NCI-H510A (cell line): ENCODE data around the gene PRR33.

Experiments
- DNase-seq: peaks from one replicate; lab custom pipeline; 2025; lab: John Stamatoyannopoulos, UW

PRR33 gene

GRCh38 chr11:1916132-1916985 lies 24.7 kb upstream of the PRR33 start:
- DNase-seq = no peak

- no peak for DNase-seq
Observed at GRCh38 chr11:1915795-1916131, 24.1 kb upstream of the PRR33 start.

- DNase-seq = no peak
Observed at GRCh38 chr11:1913271-1914060, 21.8 kb upstream of the PRR33 start.

DNA sequence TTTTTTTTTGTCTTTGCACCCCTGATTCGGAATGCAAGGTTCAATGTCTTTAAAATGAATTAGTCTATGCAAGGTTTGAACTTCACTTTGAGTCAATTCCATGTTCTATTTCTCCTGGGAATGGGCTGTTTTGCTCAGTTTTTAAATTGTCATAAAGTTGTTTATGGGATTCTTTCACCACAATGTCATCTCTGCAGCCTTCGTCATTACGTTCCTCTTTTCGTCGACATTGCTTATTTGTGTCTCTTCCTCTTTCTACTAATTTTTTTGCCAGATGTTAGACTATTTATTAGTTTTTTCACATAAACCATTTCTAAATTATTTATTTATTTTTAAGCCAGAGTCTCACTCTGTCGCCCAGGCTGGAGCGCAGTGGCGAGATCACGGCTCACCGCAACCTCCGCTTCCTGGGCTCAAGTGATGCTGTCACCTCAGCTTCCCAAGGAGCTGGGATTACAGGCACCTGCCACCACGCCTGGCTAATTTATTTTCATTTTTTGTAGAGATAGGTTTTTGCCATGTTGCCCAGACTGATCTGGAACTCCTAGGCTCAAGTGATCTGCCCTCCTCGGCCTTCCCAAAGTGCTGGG lies 20.7 kb upstream of the PRR33 start:
- no peak for DNase-seq

DNA sequence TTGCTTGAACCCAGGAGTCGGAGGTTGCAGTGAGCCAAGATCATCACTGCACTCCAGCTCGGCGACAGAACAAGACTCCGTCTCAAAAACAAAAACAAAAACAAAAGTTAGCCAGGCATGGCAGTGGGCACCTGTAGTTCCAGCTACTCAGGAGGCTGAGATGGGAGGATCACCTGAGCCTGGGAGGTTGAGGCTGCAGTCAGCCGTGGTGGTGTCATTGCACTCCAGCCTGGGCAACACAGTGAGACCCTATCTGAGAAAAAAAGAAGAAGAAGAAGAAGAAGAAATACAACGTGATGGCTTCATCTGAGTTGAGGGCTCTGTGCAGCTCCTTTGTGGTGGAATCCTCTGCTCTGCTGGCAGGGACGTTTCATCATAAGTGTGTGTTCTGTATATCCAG lies 17.8 kb upstream of the PRR33 start:
- no peak for DNase-seq

DNA sequence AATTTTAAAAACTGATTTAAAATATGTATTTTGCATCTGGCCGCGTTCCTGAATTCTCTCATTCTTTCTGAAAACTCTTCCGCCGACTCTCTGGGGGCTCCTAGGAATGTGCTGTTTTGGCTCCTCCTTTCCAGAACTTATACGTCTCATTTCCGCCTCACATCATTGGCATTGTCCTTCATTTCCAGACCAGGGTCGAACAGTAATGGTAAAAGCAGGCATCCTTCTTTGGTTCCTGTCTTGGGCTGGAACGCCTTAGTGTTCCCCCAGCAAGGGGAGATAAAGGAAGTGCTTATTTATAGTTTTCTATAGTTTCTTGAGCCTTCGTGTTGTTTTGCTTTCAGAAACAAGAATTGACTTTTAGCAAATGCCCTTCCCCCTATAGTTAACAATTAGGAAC lies 16.9 kb upstream of the PRR33 start:
- no peak for DNase-seq

GRCh38 chr11:1906611-1907423 lies 15.1 kb upstream of the PRR33 start:
- no peak for DNase-seq

- DNase-seq = no peak
Observed at GRCh38 chr11:1906181-1906580, 14.5 kb upstream of the PRR33 start.

DNA sequence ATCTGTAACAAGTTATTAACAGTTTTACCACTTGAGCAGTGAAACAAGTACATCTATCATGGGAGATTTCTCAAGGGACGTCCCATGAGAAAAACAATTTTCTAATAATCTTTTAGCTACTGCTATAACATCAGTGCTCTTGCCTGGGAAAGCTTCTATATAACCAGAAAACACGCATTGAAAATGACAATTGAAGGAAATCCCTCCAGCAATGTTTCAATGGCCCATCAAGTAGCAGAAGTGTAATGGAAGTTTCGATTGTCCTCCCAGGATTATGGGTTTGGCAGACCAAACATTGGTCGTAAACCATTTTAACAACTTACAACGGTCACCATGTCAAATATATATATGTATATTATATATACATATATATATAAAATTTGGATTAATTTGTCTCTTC lies 8.0 kb upstream of the PRR33 start:
- no peak for DNase-seq

DNA sequence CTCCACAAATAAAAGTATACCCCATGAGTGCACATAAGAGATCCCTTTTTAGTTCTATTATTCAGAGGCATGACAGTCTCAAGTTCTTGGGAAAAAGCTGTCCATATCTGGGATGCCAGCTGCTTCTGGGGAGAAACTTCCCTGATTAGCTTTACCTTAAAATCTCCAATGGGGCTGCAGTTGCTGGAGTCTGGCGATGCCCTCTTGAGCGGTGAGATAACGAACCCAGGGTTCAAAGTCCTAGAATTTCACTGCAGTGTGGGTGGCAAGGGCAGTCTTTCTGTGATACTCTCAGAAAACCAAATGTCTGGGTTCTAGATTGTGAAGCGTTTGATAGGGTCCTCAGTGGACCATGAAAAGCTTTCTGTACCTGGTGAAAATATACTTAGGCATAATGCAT lies 7.4 kb upstream of the PRR33 start:
- no peak for DNase-seq

DNA sequence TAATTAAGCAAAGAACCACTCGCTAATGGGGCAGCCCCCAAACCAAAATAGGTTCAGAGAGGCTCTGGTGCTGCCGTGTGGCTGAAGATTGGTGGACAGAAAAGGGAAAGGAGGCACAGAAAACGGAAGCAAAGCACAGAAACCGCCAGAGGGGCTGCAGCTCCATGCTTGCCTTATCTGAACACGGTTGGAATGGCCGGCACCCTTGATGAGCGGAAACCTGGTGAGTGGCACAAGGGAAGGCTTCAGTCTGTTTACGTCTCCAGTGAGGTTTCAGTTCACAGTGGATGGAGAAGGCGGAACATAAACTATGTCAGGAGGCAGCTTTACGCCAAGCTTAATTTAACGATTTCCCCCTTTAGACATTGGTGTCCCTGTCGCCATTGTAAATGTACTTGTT lies 5.2 kb upstream of the PRR33 start:
- DNase-seq = no peak

- DNase-seq = no peak
Observed at GRCh38 chr11:1896468-1896867, 4.8 kb upstream of the PRR33 start.

DNA sequence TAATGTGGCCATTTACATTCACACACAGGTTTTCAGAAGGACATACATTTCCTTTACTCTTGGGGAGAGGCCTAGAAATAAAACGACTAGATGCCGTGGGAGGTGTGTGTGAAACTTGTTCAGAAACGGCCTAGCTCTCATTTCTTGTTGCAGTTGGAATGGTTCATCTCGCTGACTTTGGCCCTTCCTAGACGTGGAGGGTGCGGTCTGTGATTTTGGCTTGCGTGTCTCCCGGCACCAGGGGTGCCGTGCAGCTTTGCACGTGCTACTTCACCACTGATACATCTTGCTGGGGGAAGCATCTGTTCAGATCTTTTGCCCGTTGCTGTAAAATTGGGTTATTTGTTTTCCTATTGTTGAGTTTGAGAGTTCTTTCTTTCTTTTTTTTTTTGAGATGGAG lies 3.1 kb upstream of the PRR33 start:
- no peak for DNase-seq

DNA sequence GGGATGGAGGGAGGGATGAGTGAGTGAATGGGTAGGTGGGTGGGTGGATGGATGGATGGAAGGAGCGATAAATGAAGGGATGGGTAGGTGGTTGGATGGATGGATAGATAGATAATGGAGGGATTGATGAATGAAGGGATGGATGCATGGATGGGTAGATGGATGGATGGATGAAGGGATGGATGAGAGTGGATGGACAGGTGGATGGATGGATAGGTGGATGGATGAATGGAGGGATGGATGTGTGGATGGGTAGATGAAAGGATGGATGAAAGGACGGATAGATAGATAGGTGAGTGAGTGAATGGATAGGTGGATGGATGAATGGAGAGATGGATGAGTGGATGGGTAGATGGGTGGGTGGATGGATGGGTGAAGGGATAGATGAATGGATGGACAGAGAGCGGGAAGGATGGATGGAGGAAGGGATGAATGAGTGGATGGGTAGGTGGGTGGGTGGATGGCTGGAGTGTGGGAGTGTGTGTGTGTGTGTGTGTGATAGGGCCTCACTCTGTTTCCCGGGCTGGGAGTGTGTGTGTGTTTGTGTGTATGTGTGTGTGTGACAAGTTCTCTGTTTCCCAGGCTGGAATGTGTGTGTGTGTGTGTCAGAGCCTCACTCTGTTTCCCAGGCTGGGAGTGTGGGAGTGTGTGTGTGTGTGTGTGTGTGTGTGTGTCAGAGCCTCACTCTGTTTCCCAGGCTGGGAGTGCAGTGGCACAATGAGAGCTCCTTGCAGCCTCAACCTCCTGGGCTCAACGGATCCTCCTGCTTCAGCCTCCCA lies 2.1 kb upstream of the PRR33 start:
- no peak for DNase-seq

- no peak for DNase-seq
Observed at GRCh38 chr11:1892558-1892957, 863 bp upstream of the PRR33 start.

GRCh38 chr11:1892116-1892515 lies 421 bp upstream of the PRR33 start:
- no peak for DNase-seq

DNA sequence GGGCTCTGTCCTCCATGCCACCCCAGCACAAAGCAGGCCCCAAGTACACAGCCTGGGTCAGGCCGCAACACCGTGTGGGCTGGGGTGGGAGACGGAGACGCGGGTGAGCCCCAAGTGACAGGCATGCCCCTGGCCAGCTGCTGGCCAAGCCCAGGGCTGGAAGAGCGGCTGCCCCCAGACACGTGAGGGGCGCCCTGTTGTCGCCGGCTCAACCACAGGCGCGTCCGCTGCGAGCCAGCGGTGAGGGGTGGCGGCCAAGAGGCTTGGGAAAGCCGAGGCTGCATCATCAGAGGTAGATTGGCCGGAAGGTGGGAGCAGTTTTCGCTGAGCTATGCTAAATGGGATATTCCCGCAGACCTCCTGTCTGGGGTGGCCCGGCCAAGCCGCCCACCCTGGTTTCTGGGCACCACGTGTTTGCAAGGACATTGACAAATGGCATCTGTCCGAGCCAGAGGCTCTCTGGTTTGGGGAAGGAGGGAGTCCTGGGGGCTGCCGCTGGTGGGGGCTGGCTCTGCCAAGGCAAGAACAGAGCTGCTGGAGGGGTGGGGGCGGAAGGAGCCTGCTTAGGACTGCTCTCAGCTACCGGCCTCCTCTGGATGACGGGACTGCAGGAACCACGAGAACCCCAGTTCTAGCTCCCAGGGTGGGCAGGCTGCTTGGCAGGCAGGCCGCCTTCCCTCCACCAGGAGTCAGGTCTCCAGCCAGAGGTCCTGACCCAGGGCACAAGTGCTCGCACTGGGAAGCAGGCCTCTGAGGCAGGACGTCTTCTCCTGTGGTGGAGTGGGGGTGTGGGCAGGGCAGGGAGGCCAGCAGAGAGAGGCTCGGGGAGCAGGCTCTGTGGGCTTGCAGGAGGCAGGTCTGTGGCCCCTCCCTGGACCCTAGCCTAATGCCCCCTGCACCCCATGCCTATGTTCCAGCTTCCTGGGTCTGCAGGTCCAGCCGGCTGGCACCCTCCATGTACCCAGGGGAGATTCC lies 552 bp downstream of the PRR33 start:
- DNase-seq = no peak

- DNase-seq = no peak
Observed at GRCh38 chr11:1889941-1890855, 1.5 kb downstream of the PRR33 start.

DNA sequence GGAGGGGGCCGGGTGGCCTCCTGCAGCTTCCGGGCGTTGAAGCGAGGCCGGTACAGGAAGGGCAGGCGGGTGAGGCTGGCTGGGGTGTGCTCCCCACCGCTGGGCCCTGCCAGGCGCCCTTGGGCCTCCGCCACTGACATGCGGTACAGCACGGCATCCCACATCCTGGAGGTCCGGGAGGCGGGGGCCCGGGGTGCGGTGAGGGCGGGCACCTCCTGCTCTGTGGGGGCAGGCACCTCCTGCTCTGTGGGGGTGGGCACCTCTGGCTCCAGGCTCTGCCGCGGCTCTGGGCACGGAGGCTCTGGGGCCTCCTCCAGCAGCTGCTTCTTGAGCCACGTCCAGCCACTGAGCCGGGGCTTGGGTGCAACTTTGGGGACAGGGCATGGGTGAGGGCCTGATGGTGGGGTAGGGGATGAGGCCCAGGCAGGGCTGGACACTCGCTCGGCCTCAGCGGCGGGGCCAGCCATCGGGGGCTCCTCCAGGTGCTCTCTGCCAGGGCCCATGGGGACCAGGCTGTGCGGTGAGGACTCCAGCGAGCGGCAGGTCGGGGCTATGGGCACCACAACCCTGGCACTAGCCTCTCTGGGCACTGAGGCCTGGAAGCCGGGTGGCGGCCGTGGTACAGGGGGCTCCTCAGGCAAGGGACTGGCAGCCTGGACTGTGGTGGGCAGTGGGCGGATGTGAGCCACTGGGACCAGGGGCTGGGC lies 2.3 kb downstream of the PRR33 start:
- DNase-seq = no peak
